ENCODE measurements around the gene PDZRN3.

The PDZRN3 gene
- 0 reads per million in 3 experiments for total RNA-seq

GRCh38 chr3:73624821-73625665 is at the start of gene PDZRN3:
Gene PDZRN3 (minus strand): TSS chr3:73624941.
- DNase-seq, result no peak

GRCh38 chr3:73674280-73674679 is 49.5 kb upstream of the PDZRN3 start:
- DNase-seq, result no peak

GRCh38 chr3:73669260-73669659 is 44.5 kb upstream of the PDZRN3 start:
- no peak for DNase-seq

GRCh38 chr3:73668391-73668790 is 43.6 kb upstream of the PDZRN3 start:
- DNase-seq, result no peak

- DNase-seq, result no peak
Observed at GRCh38 chr3:73667889-73668288, 43.1 kb upstream of the PDZRN3 start.

GRCh38 chr3:73665286-73665685 is 40.5 kb upstream of the PDZRN3 start:
- DNase-seq, result no peak

GRCh38 chr3:73664389-73664788 is 39.6 kb upstream of the PDZRN3 start:
- DNase-seq, result no peak

- DNase-seq, result no peak
Observed at GRCh38 chr3:73663495-73663894, 38.8 kb upstream of the PDZRN3 start.

- no peak for DNase-seq
Observed at GRCh38 chr3:73661265-73661664, 36.5 kb upstream of the PDZRN3 start.

GRCh38 chr3:73658227-73658626 is 33.5 kb upstream of the PDZRN3 start:
- no peak for DNase-seq

GRCh38 chr3:73657186-73657585 is 32.4 kb upstream of the PDZRN3 start:
- DNase-seq, result no peak

GRCh38 chr3:73656241-73656890 is 31.6 kb upstream of the PDZRN3 start:
- no peak for DNase-seq

- no peak for DNase-seq
Observed at GRCh38 chr3:73655197-73655596, 30.5 kb upstream of the PDZRN3 start.

- DNase-seq, result no peak
Observed at GRCh38 chr3:73653877-73654276, 29.1 kb upstream of the PDZRN3 start.

- DNase-seq, result no peak
Observed at GRCh38 chr3:73653351-73653750, 28.6 kb upstream of the PDZRN3 start.

GRCh38 chr3:73652896-73653295 is 28.2 kb upstream of the PDZRN3 start:
- no peak for DNase-seq

GRCh38 chr3:73637042-73637441 is 12.3 kb upstream of the PDZRN3 start:
- DNase-seq, result no peak

GRCh38 chr3:73635254-73635653 is 10.5 kb upstream of the PDZRN3 start:
- DNase-seq, result no peak

- DNase-seq, result no peak
Observed at GRCh38 chr3:73633916-73634344, 9.2 kb upstream of the PDZRN3 start.

GRCh38 chr3:73633453-73633852 is 8.7 kb upstream of the PDZRN3 start:
- no peak for DNase-seq

GRCh38 chr3:73626106-73626505 is 1.4 kb upstream of the PDZRN3 start:
- no peak for DNase-seq

- no peak for DNase-seq
Observed at GRCh38 chr3:73624017-73624820, 522 bp downstream of the PDZRN3 start.

GRCh38 chr3:73623346-73623745 is 1.4 kb downstream of the PDZRN3 start:
- no peak for DNase-seq
